AG04450 (cell line): Measurements from ENCODE around the gene INPP1. TPM values are rescaled to one million over a fixed set of nuclear protein-coding genes. Genes with fewer than 3 reads are reported as not detected.

Experiments
- CTCF ChIA-PET: fragments of 300-600, 350-600 bp; formaldehyde crosslinking; extraction: SDS; loops from one replicate; lab custom pipeline; 2022; ENCODE audit warnings: antibody characterized with exemption, inconsistent platforms; lab: Charles Lee
- POLR2A ChIA-PET: fragments of 350-600 bp; formaldehyde crosslinking; extraction: SDS; loops from one replicate; lab custom pipeline; 2021; ENCODE audit warnings: antibody characterized with exemption, inconsistent platforms; lab: Yijun Ruan, JAX
- DNase-seq: peaks from one replicate; pipeline ENCODE4 v3.0.0-alpha.2; 2011; ENCODE audit warnings: low read depth, low spot score
- H3K27ac ChIP-seq: one replicate; pipeline ENCODE4 v1.5.1; 2012; ENCODE audit warnings: low read depth, low read length, control low read depth
- H3K27me3 ChIP-seq: one replicate; pipeline ENCODE4 v1.6.0; 2012; ENCODE audit warnings: low read length; ENCODE audit not compliant: control insufficient read depth, insufficient read depth
- H3K4me3 ChIP-seq: 2 replicates; pipeline ENCODE4 v1.5.1; 2011; ENCODE audit warnings: mild to moderate bottlenecking, low read depth, low read length, control low read depth
- H3K9me3 ChIP-seq: 2 replicates; pipeline ENCODE4 v1.5.1; 2012; ENCODE audit warnings: low read length; ENCODE audit not compliant: control insufficient read depth, insufficient read depth
- polyA plus RNA-seq: library from polyadenylated mRNA; depleted of rRNA; stranded (reverse); fragments of >200 nt; gene quantifications from 2 replicates; pipeline ENCODE4 v1.2.3, GENCODE V29; 2011
- TF ChIP-seq, protein P1 (sequence below): IDR thresholded peaks from 2 replicates; pipeline ENCODE4 v1.5.1; 2011; ENCODE audit warnings: low read depth, low read length, control low read depth, inconsistent platforms

Gene INPP1
- polyA plus RNA-seq, 1 experiment: 14.5 TPM

DNA sequence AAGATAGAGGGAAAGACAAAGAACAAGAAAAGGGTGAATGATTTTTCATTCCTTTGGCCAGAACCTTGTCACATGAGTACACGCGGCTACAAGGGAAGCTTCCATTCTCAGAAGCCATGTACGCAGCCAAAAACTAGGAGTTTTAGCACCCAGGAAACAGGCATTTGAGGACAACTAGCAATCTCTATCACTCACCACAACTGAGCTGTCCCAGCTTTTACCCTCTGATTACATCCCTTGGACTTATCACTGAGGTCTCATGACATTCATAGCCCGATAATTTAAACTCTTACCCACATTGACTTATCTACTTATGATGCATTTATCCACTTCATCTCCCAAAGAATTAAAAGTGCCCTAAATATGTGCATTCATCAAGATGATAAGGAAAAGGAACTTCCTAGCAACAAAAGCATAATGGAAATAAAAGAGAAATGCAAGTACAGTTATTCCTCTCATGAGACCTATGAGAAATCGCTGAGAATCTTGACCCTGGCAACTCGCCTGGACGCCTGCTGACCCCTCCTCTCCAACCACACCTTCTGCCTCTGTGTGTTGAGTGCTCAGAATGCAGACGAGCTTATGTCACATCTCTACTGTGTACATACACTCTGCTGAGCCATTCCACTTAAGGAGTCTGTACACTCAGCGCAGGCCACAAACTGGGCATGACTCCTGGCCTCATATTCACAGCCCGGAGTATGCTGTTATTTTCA, 36.0 kb downstream of the INPP1 start:
- no peak overlapping the region for H3K27ac ChIP-seq
- CTCF ChIA-PET: interaction anchor here (0.5 to 1.2 kb wide), 3 partner anchors 12 to 291 kb away, joined by 3 to 5 read pairs (median 3); no protein-coding TSS in a partner anchor

DNA sequence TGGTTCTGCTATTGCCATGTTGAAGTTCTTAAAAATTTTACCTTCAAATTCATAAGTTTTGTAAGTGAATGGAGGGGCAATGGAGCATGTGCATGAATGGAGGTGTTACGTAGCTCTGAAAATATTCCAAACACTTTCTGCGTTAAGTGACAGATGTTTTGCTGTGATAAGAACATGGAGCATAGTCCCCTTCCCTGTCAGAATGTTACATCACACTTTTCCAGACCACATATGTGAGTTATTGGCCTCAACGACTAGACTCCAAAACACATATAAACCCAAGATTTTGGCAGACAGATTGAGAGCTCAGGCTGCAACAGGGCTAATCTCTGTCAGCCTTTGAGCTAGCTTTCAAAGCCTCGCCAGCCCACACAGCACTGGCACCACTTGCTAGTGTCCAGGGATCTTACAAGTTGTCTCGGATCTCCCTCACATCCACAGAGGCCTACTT, 37.6 kb downstream of the INPP1 start:
- POLR2A ChIA-PET: interaction anchor here (0.6 kb wide), 1 partner anchor 87 kb away, joined by 5 read pairs; no protein-coding TSS in a partner anchor
- DNase-seq: no peak
- TF ChIP-seq, protein P1, sequence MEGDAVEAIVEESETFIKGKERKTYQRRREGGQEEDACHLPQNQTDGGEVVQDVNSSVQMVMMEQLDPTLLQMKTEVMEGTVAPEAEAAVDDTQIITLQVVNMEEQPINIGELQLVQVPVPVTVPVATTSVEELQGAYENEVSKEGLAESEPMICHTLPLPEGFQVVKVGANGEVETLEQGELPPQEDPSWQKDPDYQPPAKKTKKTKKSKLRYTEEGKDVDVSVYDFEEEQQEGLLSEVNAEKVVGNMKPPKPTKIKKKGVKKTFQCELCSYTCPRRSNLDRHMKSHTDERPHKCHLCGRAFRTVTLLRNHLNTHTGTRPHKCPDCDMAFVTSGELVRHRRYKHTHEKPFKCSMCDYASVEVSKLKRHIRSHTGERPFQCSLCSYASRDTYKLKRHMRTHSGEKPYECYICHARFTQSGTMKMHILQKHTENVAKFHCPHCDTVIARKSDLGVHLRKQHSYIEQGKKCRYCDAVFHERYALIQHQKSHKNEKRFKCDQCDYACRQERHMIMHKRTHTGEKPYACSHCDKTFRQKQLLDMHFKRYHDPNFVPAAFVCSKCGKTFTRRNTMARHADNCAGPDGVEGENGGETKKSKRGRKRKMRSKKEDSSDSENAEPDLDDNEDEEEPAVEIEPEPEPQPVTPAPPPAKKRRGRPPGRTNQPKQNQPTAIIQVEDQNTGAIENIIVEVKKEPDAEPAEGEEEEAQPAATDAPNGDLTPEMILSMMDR: no peak
- no peaks in the 10 kb centered on the region for H3K9me3 ChIP-seq
- H3K27ac ChIP-seq: no peak overlapping the region
- H3K27me3 ChIP-seq: no peaks in the 10 kb centered on the region
- CTCF ChIA-PET: interaction anchor here (0.6 to 1.3 kb wide), 3 partner anchors 60 to 130 kb away, joined by 3 read pairs; no protein-coding TSS in a partner anchor
- H3K4me3 ChIP-seq: no peak overlapping the region

More for the DNA sequence above, 36.0 kb downstream of the INPP1 start:
- TF ChIP-seq, protein P1: no peak
- no peaks in the 10 kb centered on the region for H3K9me3 ChIP-seq
- DNase-seq: no peak
- H3K4me3 ChIP-seq: no peak overlapping the region
- no peaks in the 10 kb centered on the region for H3K27me3 ChIP-seq
- POLR2A ChIA-PET: no interaction called here

DNA sequence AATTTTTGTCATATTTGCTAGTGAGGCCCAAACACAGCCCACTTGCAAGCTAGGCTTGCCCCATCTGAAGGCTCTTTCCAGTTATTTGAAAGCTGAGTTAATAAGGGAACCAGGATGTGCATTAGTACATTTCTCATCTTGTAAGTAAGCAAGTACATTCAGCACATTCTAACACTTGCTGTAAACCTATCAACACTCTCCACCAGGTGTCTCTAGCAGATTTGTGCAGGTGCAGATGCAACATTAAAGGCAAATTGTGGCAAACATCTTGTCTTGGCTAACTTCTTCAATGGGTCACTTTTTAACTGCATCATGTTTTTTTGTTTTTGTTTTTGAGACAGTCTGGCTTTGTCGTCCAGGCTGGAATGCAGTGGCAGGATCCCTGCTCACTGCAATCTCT, 39.5 kb downstream of the INPP1 start:
- ChIA-PET CTCF (interaction anchor here (0.6 to 1.0 kb wide), 3 partner anchors 36 to 129 kb away, joined by 3 to 6 read pairs (median 3); no protein-coding TSS in a partner anchor), POLR2A (no interaction called here)
- DNase-seq: no peak
- TF ChIP-seq, protein P1: peak; percentile 42
- Histone ChIP-seq H3K9me3 (no peaks in the 10 kb centered on the region), H3K27ac (no peak overlapping the region), H3K4me3 (no peak overlapping the region), H3K27me3 (no peaks in the 10 kb centered on the region)

DNA sequence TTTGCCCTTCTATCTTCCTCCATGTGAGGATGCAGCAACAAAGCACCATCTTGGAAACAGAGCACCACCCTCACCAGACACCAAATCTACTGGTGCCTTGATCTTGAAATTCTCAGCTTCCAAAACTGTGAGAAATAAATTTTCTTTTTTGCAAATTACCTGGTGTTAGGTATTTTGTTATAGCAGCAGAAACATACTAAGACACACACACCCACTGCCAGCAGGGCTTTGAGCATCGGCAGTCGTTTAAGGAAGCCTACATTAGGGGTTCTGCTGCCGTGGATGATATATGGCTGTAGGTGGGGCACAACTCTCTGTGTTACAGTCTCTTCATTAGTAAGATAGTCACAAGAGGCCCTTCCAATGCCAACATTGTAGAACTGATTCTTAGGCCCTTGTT, 44.0 kb downstream of the INPP1 start:
- Histone ChIP-seq H3K9me3 (no peaks in the 10 kb centered on the region), H3K27ac (no peak overlapping the region), H3K4me3 (no peak overlapping the region), H3K27me3 (peaks cover 2% of the 10 kb centered on the region)
- ChIA-PET POLR2A (no interaction called here), CTCF (no interaction called here)
- DNase-seq: no peak
- TF ChIP-seq, protein P1: no peak

DNA sequence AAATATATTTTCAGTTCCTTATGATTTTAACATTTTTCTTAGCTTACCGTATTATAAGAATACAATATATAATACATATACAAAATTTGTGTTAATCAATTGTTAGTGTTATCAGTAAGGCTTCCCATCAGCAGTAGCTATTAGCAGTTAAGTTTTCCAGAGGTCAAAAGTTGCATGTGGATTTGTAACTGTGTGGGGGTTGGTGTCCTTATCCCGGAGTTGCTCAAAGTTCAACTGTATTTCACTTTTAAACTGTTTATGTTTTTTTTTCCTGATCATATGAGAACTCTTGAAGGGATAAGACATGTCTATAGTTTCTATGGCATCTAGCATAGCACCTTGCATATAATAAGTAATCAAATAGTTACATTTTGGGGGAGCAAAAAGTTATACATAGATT, 52.9 kb downstream of the INPP1 start:
- DNase-seq: no peak
- Histone ChIP-seq H3K27ac (no peak overlapping the region), H3K4me3 (no peak overlapping the region), H3K27me3 (peaks cover 2% of the 10 kb centered on the region), H3K9me3 (no peaks in the 10 kb centered on the region)
- TF ChIP-seq, protein P1: no peak
- CTCF ChIA-PET: interaction anchor here (1.0 kb wide), 1 partner anchor 308 kb away, joined by 3 read pairs; no protein-coding TSS in a partner anchor
- POLR2A ChIA-PET: no interaction called here
